NCI-H1417 treated with DMSO at 0.1 percent for 48 hours (cell line): ENCODE measurements around the gene TAL1.

Experiments
- DNase-seq: peaks from one replicate; lab custom pipeline; 2025; lab: John Stamatoyannopoulos, UW

The TAL1 gene

GRCh38 chr1:47175227-47175934, 56.6 kb downstream of the TAL1 start:
- no peak for DNase-seq

GRCh38 chr1:47174656-47175020, 57.4 kb downstream of the TAL1 start:
- DNase-seq = no peak

- no peak for DNase-seq
Observed at GRCh38 chr1:47172782-47173181, 59.2 kb downstream of the TAL1 start.
